ENCODE data around the gene CNTNAP2. TPM values are rescaled to one million over a fixed set of nuclear protein-coding genes. Genes with fewer than 3 reads are reported as not detected.

Gene CNTNAP2
- total and polyA plus RNA-seq, 8 donors = 0.19 to 18.2 (median 0.56) TPM

- WGBS, 5 donors = 77 to 81% (median 79%) methylated on average over 9 of the region's 9 CpGs
- H3K4me1 ChIP-seq = no peaks in the 10 kb centered on the region
- TF ChIP-seq POLR2AphosphoS5 (IDR thresholded peaks at IDR 0.05) (no peak), CTCF (IDR thresholded peaks at IDR 0.05) (no peak), POLR2A (IDR thresholded peaks at IDR 0.05) (no peak)
- no peak overlapping the region for H3K4me3 ChIP-seq
- DNase-seq = no peak
- intact Hi-C loops (cut with DNase I; ENCODE audit: low total_unique reads) = no loop called here
- H3K36me3 ChIP-seq = no peaks in the 10 kb centered on the region
- no peak overlapping the region for H3K27ac ChIP-seq
- H3K27me3 ChIP-seq = no peaks in the 10 kb centered on the region
- no peaks in the 10 kb centered on the region for H3K9me3 ChIP-seq
These were observed 2201.7 kb downstream of the CNTNAP2 start for GRCh38 chr7:148318102-148318811.

GRCh38 chr7:148318838-148319237 lies 2202.2 kb downstream of the CNTNAP2 start:
- intact Hi-C loops (cut with DNase I; ENCODE audit: low total_unique reads) = no loop called here
- no peaks in the 10 kb centered on the region for H3K27me3 ChIP-seq
- WGBS, 5 donors = 53 to 64% (median 58%) methylated on average over 2 of the region's 2 CpGs
- TF ChIP-seq POLR2AphosphoS5 (IDR thresholded peaks at IDR 0.05) = no peak
- no peak for TF ChIP-seq POLR2A (IDR thresholded peaks at IDR 0.05)
- no peak for TF ChIP-seq EP300 (IDR thresholded peaks at IDR 0.05)
- no peak for TF ChIP-seq CTCF (IDR thresholded peaks at IDR 0.05)
- H3K4me1 ChIP-seq = no peaks in the 10 kb centered on the region
- no peaks in the 10 kb centered on the region for H3K9me3 ChIP-seq
- H3K27ac ChIP-seq = no peak overlapping the region
- no peak overlapping the region for H3K4me3 ChIP-seq
- no peak for DNase-seq
- H3K36me3 ChIP-seq = no peaks in the 10 kb centered on the region

GRCh38 chr7:148319316-148319808 lies 2202.8 kb downstream of the CNTNAP2 start:
- no peaks in the 10 kb centered on the region for H3K36me3 ChIP-seq
- intact Hi-C loops (cut with DNase I; ENCODE audit: low total_unique reads) = no loop called here
- 78 to 87% (median 81%) methylated on average over 5 to 6 of the region's 6 CpGs for WGBS, 5 donors
- no peaks in the 10 kb centered on the region for H3K4me1 ChIP-seq
- H3K4me3 ChIP-seq = no peak overlapping the region
- DNase-seq = no peak
- no peaks in the 10 kb centered on the region for H3K9me3 ChIP-seq
- H3K27ac ChIP-seq = no peak overlapping the region
- no peaks in the 10 kb centered on the region for H3K27me3 ChIP-seq
- TF ChIP-seq CTCF (IDR thresholded peaks at IDR 0.05) (no peak), POLR2A (IDR thresholded peaks at IDR 0.05) (no peak), POLR2AphosphoS5 (IDR thresholded peaks at IDR 0.05) (no peak)

GRCh38 chr7:148325208-148325607 lies 2208.6 kb downstream of the CNTNAP2 start:
- H3K27me3 ChIP-seq = no peaks in the 10 kb centered on the region
- H3K36me3 ChIP-seq = no peaks in the 10 kb centered on the region
- 21 to 47% (median 37%) methylated on average over 3 of the region's 3 CpGs for WGBS, 5 donors

More at GRCh38 chr7:148325208-148325607, 2208.6 kb downstream of the CNTNAP2 start:
- Histone ChIP-seq H3K27ac (no peak overlapping the region), H3K4me3 (no peak overlapping the region), H3K4me1 (no peaks in the 10 kb centered on the region), H3K9me3 (no peaks in the 10 kb centered on the region)
- intact Hi-C loops (cut with DNase I; ENCODE audit: low total_unique reads) = no loop called here
- no peak for DNase-seq
- TF ChIP-seq POLR2AphosphoS5 (IDR thresholded peaks at IDR 0.05) (no peak), POLR2A (IDR thresholded peaks at IDR 0.05) (no peak), CTCF (IDR thresholded peaks at IDR 0.05) (no peak), EP300 (IDR thresholded peaks at IDR 0.05) (no peak)

Measured in stomach (tissue), 9 donors.